HAP-1 (cell line): ENCODE measurements around the gene CTNND2.

Source experiments
- DNase-seq, 2 experiments: peaks; one replicate each; pipeline ENCODE4 v3.0.0-alpha.2; 2016 to 2020; ENCODE audit warnings: low spot score in 2 of 2
- H3K27me3 ChIP-seq: fragments of 250-450 bp; sonication (Bioruptor Pico); 2 replicates; pipeline ENCODE4 v1.5.1; 2020; ENCODE audit warnings: low read depth, mild to moderate bottlenecking, moderate library complexity
- H3K36me3 ChIP-seq: fragments of 250-450 bp; sonication (Bioruptor Pico); replicated peaks from 2 replicates; pipeline ENCODE4 v1.5.1; 2020; ENCODE audit warnings: mild to moderate bottlenecking
- H3K4me1 ChIP-seq: fragments of 250-450 bp; sonication (Bioruptor Pico); 2 replicates; pipeline ENCODE4 v1.5.1; 2020; ENCODE audit warnings: mild to moderate bottlenecking
- H3K4me3 ChIP-seq: fragments of 250-450 bp; sonication (Bioruptor Pico); 2 replicates; pipeline ENCODE4 v1.5.1; 2020; ENCODE audit warnings: mild to moderate bottlenecking, moderate library complexity
- H3K9me3 ChIP-seq: fragments of 250-450 bp; sonication (Bioruptor Pico); 2 replicates; pipeline ENCODE4 v1.5.1; 2020; ENCODE audit warnings: mild to moderate bottlenecking, moderate library complexity
- in situ Hi-C: fragments of 300-500 bp; cut with MboI; formaldehyde crosslinking; loops from 3 replicates; pipeline ENCODE4 v1.14.3; 2020; ENCODE audit warnings: low sequenced_read_pairs, inconsistent platforms, mixed read lengths

Gene CTNND2

DNA sequence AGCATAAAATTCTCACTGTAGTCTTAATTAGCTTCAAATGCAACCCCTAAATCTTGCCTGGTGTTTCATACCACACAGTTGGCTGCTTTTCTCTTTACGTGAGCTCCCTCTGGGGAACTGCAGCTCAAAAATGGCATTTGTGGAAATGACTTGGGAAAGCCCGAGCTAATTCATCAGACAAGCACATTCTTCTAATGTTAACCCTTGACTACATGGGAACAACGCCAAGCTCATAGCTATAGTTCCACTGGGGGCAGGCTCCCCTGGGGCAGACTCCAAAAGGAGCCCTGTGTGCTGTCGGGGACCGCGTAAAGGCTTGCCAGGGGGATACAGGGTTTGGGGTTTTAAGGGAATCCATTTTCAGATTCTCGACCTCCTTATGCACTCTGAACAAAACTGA, 841.8 kb downstream of the CTNND2 start:
- DNase-seq: no peak
- Histone ChIP-seq H3K36me3 (no peaks in the 10 kb centered on the region), H3K27me3 (no peaks in the 10 kb centered on the region), H3K9me3 (no peaks in the 10 kb centered on the region), H3K4me1 (no peaks in the 10 kb centered on the region), H3K4me3 (no peak overlapping the region)
- in situ Hi-C loops: no loop called here

DNA sequence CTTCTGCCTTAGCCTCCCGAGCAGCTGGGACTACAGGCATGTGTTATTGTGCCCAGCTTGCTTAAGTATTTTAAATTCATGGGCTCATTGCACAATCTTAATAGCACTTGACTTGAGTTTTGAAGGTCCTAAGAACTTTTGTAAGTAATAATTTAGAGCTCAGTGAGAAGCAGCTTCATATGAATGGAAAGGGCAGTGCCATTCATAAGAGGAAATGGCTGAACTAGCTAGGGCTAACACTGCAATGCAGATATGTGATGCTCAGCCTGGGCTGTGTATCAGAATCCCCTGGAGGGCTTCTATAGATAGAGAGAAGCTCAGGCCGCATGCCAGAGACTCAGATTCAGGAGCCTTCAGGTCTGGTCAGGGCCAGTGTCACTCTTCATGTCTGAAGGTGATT, 847.7 kb downstream of the CTNND2 start:
- Histone ChIP-seq H3K4me3 (no peak overlapping the region), H3K27me3 (no peaks in the 10 kb centered on the region), H3K9me3 (no peaks in the 10 kb centered on the region), H3K36me3 (no peaks in the 10 kb centered on the region), H3K4me1 (no peaks in the 10 kb centered on the region)
- no peak for DNase-seq
- in situ Hi-C loops: no loop called here

DNA sequence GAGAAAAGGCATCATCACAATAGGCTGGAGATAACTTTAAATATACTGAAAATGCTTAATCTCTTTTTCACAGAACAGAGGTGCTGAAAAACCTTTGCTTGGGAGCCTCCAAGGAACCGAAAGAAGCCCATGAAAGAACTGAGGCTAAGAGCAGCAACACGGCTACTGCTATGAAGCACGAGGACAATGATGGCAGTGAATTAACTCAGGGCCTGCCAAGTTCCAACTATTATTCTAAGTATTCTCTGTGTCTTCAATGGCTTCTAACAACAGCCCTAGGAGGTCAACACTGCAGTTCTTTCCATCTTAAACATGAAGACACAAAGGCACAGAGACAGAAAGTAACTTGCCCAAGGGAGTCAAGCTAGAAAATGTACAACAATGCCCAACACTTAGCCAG, 850.2 kb downstream of the CTNND2 start:
- no peak for DNase-seq
- in situ Hi-C loops: no loop called here
- Histone ChIP-seq H3K4me3 (no peak overlapping the region), H3K9me3 (no peaks in the 10 kb centered on the region), H3K27me3 (no peaks in the 10 kb centered on the region), H3K4me1 (no peaks in the 10 kb centered on the region), H3K36me3 (no peaks in the 10 kb centered on the region)

DNA sequence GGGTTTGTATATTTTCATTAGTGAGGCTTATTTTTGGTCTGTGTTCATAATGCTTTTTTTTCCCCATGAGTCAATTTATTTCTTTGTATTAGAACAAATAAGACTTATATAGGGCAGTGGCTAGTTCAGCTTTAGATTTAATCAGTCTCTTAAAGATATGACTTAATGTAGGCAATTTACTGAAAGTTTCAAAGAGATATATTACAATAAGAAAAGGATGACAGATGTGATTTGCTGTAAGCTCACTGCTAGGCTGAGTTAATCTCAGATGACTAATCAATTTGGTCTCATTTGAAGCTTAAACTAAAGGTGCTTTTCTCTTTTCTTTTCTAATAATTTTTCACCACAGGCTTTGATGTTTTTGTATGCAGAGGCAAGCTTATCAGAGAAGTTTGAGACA, 851.4 kb downstream of the CTNND2 start:
- no peaks in the 10 kb centered on the region for H3K9me3 ChIP-seq
- H3K27me3 ChIP-seq: no peaks in the 10 kb centered on the region
- H3K36me3 ChIP-seq: no peaks in the 10 kb centered on the region
- in situ Hi-C loops: no loop called here
- no peak overlapping the region for H3K4me3 ChIP-seq
- no peak for DNase-seq
- no peaks in the 10 kb centered on the region for H3K4me1 ChIP-seq

DNA sequence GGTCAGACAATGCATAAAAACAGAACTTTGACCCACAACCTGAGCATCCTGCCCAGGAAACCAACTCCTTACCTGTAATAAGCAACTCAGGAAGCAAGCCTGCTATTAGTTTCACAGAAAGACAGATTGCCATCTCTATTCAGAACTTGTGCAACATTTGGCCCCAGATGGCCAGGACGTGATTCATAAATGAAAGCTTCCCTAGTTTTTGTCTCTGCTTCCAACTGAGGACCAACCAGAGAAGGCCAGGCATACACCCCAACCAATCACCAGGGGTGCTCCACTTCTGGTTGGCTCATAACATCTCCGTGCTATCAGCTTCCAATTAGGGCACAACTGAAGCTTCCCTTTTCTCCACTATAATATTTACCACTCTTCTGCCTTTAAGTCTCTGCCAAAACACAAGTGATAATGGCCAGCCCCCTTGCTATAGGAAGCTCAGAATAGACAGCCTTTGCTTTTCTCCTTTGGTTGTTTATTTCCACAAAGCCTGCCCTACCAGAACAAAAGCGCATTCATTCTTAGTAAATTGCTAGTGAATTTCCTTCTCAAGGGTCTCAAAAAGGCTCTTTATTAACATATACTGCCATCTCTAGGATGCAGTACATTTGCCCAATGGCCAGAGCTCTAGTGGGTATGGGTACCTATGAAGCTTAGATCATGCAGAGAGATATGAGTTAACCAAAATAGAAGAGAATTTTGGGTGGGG, 853.5 kb downstream of the CTNND2 start:
- H3K36me3 ChIP-seq: no peaks in the 10 kb centered on the region
- no peaks in the 10 kb centered on the region for H3K4me1 ChIP-seq
- H3K4me3 ChIP-seq: no peak overlapping the region
- in situ Hi-C loops: no loop called here
- H3K9me3 ChIP-seq: no peaks in the 10 kb centered on the region
- H3K27me3 ChIP-seq: no peaks in the 10 kb centered on the region
- no peak for DNase-seq

DNA sequence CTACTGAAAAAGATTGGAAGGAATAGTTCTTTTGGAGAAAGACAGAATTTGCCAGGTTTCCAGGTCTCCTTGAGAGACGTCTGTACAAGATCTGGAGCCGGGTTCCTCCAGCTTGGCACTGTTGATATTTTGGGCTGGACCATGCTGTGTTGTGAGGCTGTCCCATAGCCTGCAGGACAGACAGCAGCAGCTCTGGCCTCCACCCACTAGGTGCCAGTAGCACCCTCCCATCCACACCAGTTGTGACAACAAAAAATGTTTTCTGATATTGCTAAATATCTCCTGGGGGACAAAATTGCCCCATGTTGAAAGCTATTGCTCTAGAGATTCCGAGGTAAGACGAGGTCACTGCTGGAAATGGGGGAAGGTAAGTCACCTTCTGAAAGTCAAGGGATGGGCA, 855.5 kb downstream of the CTNND2 start:
- no peaks in the 10 kb centered on the region for H3K4me1 ChIP-seq
- DNase-seq: no peak
- H3K4me3 ChIP-seq: no peak overlapping the region
- H3K9me3 ChIP-seq: no peaks in the 10 kb centered on the region
- in situ Hi-C loops: no loop called here
- H3K27me3 ChIP-seq: no peaks in the 10 kb centered on the region
- no peaks in the 10 kb centered on the region for H3K36me3 ChIP-seq

DNA sequence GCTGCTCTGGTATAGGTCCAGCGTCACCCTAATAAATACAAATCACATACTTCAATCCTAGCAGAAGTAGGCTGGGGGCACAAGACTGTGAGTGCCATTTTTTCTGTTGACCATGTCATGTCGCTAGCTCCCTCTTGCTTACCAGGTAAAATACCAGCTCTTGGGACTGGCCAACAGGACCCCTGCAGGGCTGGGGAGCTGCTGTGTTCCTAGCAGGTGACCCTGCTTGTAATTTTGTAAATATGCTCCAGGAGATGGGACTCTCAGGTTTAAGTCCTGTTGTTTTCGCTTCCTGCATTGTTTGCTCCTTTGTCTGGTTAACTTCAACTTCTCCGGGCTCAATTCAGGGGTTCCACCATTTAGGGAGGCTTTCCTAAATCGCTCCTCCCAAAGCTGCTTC, 856.6 kb downstream of the CTNND2 start:
- Histone ChIP-seq H3K4me1 (no peaks in the 10 kb centered on the region), H3K36me3 (no peaks in the 10 kb centered on the region), H3K27me3 (no peaks in the 10 kb centered on the region), H3K9me3 (no peaks in the 10 kb centered on the region), H3K4me3 (no peak overlapping the region)
- in situ Hi-C loops: no loop called here
- no peak for DNase-seq

DNA sequence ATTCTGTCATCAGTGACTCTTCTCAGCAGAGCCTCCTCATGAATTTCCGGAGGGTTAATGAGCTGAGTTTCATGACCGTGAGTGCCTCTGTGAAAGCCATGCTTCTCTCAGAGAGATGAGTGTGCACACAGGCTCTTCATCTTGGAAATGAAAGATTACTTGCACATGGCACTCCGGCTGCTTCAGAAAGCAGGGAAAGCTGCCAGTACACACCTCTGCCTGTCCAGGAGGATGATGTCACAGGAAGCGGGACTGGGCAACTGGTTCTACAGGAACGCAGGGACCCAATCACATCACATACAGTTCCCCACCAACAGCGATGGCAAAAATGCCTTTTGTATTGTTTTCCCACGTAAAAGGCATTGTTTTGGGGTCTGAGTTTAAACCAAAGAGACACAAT, 857.2 kb downstream of the CTNND2 start:
- no peak overlapping the region for H3K4me3 ChIP-seq
- H3K27me3 ChIP-seq: no peaks in the 10 kb centered on the region
- H3K9me3 ChIP-seq: no peaks in the 10 kb centered on the region
- in situ Hi-C loops: no loop called here
- H3K4me1 ChIP-seq: no peaks in the 10 kb centered on the region
- no peaks in the 10 kb centered on the region for H3K36me3 ChIP-seq
- no peak for DNase-seq

DNA sequence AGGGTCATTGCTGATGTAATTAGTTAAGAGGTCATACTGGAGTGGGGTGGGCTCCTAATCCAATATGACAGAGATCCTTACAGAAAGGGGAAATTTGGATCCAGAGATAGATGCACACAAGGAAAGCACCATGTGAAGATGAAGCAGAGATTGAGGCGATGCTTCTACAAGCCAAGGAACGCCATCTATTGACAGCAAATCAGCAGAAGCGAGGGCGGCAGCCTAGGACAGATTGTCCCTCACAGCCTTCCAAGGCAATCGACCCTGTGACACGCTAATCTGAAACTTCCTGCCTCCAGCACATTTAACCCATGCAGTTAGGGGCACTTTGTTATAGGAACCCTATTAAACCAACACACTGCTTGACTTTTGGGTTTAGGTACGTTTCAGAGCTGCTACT, 858.1 kb downstream of the CTNND2 start:
- no peaks in the 10 kb centered on the region for H3K9me3 ChIP-seq
- no peaks in the 10 kb centered on the region for H3K36me3 ChIP-seq
- in situ Hi-C loops: no loop called here
- H3K4me3 ChIP-seq: no peak overlapping the region
- no peak for DNase-seq
- no peaks in the 10 kb centered on the region for H3K27me3 ChIP-seq
- no peaks in the 10 kb centered on the region for H3K4me1 ChIP-seq

DNA sequence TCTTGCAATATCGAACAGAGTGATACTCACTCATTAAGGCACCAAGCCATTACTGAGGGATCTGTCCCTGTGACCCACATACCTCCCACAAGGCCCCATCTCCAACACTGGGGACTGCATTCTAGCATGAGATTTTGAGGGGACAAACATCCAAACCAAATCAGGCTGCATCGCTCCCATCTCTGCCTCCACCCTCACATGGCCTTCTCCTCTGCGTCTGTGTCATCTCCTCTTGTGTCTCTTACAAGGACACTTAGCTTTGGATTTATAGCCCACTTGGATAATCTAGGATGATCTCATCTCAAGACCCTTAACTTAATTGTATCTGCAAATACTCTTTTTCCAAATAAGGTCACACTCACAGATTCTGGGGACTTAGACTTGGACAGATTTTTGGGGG, 858.8 kb downstream of the CTNND2 start:
- no peak for DNase-seq
- Histone ChIP-seq H3K27me3 (no peaks in the 10 kb centered on the region), H3K9me3 (no peaks in the 10 kb centered on the region), H3K36me3 (no peaks in the 10 kb centered on the region), H3K4me3 (no peak overlapping the region), H3K4me1 (no peaks in the 10 kb centered on the region)
- in situ Hi-C loops: no loop called here

DNA sequence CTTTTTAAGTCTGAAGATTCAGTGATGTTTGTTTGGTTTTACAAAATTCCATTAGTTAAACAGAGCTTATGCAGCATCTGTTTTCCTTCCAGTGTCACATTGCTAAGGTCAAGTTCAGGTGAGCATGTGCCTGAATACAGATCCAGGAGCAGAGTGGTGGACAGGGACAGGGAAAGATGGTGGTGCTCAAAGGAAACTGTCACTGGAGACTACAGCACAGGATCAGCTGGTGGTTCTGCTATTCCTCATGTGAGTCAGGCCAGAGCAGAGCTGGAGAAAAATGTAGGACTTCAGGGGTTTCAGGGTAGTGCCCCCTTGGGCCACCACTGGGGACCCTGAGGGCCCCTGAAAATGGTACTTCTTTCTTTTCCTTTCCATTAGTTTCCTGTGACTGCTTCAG, 859.7 kb downstream of the CTNND2 start:
- DNase-seq: no peak
- no peaks in the 10 kb centered on the region for H3K27me3 ChIP-seq
- H3K36me3 ChIP-seq: no peaks in the 10 kb centered on the region
- H3K4me1 ChIP-seq: no peaks in the 10 kb centered on the region
- no peak overlapping the region for H3K4me3 ChIP-seq
- in situ Hi-C loops: no loop called here
- H3K9me3 ChIP-seq: no peaks in the 10 kb centered on the region

DNA sequence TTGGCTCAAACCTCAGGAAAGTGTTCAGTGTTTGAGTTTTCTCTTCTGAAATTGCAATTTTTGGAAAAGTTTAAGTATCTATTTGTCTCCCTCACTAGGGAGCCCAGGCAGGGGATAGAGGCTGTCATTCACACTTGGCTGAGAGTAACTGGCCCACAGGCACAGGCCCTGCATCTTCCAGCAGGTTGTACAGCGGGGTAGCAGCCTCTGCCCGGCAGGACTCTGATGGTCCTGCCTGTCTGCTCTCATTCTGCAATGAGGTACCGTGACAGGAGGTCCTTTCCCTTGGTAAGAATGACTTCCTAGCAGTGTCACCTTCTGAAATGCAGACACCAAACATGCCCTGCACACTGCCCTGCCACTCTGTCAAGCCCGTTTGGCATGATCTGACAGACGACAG, 860.4 kb downstream of the CTNND2 start:
- no peaks in the 10 kb centered on the region for H3K4me1 ChIP-seq
- DNase-seq: no peak
- H3K36me3 ChIP-seq: no peaks in the 10 kb centered on the region
- H3K9me3 ChIP-seq: no peaks in the 10 kb centered on the region
- in situ Hi-C loops: no loop called here
- H3K4me3 ChIP-seq: no peak overlapping the region
- H3K27me3 ChIP-seq: no peaks in the 10 kb centered on the region

DNA sequence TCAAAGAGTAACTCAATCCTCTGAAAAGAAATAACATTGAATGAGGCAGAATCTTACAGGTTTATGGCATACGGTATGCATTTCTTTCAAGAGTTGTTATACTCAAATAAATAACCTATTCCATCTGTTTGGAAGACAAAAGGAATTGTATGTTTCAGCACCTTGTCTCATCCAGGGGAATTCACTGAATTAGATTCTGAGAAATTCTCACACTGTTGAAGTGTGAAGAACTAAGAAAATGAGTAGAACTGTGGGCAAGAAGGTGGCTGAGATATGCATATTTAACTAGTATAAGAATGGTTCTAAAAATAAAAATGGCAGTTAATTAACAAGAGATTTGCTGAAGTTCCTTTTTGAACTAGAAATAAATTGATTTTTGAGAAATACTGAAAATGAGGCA, 863.9 kb downstream of the CTNND2 start:
- no peak for DNase-seq
- no peaks in the 10 kb centered on the region for H3K27me3 ChIP-seq
- no peaks in the 10 kb centered on the region for H3K4me1 ChIP-seq
- in situ Hi-C loops: no loop called here
- no peaks in the 10 kb centered on the region for H3K36me3 ChIP-seq
- H3K9me3 ChIP-seq: no peaks in the 10 kb centered on the region
- H3K4me3 ChIP-seq: no peak overlapping the region

DNA sequence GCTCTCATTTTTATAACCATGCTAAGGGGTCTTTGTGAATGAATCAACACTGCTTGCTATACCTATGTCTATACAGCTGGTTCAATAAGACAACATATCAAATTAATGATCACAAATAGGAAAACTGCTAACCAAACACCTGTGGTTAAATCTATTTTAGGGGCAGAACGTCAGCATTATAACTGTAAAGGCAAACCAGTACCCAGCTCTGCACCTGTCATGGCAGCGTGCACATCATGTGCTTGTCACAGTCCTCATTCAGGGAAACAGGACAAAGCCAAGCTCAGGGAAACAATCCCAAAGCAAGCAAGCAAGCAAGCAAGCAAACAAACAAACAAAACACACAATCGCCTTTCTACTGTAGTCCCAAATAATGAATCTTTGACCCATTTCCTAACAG, 865.5 kb downstream of the CTNND2 start:
- no peaks in the 10 kb centered on the region for H3K36me3 ChIP-seq
- H3K4me1 ChIP-seq: no peaks in the 10 kb centered on the region
- no peak overlapping the region for H3K4me3 ChIP-seq
- in situ Hi-C loops: no loop called here
- no peaks in the 10 kb centered on the region for H3K9me3 ChIP-seq
- DNase-seq: no peak
- H3K27me3 ChIP-seq: no peaks in the 10 kb centered on the region

DNA sequence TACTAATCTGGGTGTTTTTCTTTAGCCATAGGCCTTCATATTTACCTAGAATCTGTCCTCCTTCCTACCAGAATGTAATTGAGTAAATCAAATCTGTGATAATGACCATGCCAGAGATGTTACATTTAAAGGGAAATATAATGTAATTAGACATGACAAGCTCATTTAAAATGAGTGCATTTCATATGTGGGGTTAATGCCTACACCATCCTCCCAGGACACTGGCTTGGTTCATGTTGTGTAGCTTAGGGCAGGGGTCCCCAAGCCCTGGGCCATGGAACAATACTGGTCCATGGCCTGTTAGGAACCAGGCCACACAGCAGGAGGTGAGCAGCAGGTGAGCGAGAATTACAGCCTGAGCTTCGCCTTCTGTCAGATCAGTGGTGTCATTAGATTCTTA, 866.3 kb downstream of the CTNND2 start:
- DNase-seq: no peak
- Histone ChIP-seq H3K4me1 (no peaks in the 10 kb centered on the region), H3K4me3 (no peak overlapping the region), H3K36me3 (no peaks in the 10 kb centered on the region), H3K27me3 (no peaks in the 10 kb centered on the region), H3K9me3 (no peaks in the 10 kb centered on the region)
- in situ Hi-C loops: no loop called here
